Chondrocyte (in vitro differentiated cells): ENCODE data around the gene CRYBG3. TPM values are rescaled to one million over a fixed set of nuclear protein-coding genes. Genes with fewer than 3 reads are reported as not detected.

Experiments used
- DNase-seq: peaks from one replicate; pipeline ENCODE4 v3.0.0; 2021; ENCODE audit warnings: mixed read lengths, low spot score
- H3K27ac Mint-ChIP-seq: one replicate; pipeline ENCODE4 v1.8.0; 2021; ENCODE audit warnings: mild to moderate bottlenecking, moderate library complexity, mixed read lengths; ENCODE audit not compliant: unreplicated experiment
- H3K27me3 Mint-ChIP-seq: 2 replicates; pipeline ENCODE4 v1.8.0; 2021; ENCODE audit warnings: low read depth, mixed read lengths
- H3K36me3 Mint-ChIP-seq: 2 replicates; pipeline ENCODE4 v1.8.0; 2021; ENCODE audit warnings: low read depth, mixed read lengths
- H3K4me1 Mint-ChIP-seq: 2 replicates; pipeline ENCODE4 v1.8.0; 2021; ENCODE audit warnings: low read depth, mild to moderate bottlenecking, mixed read lengths
- H3K4me3 Mint-ChIP-seq: one replicate; pipeline ENCODE4 v1.8.0; 2021; ENCODE audit warnings: mild to moderate bottlenecking, moderate library complexity, mixed read lengths; ENCODE audit not compliant: unreplicated experiment
- H3K9me3 Mint-ChIP-seq: 2 replicates; pipeline ENCODE4 v1.8.0; 2021; ENCODE audit warnings: low read depth, mixed read lengths
- CTCF ChIP-seq: fragments of 200-600 bp; sonication (generic); IDR thresholded peaks from 2 replicates; pipeline ENCODE4 v1.5.0; 2021; ENCODE audit warnings: antibody characterized with exemption, mild to moderate bottlenecking, moderate library complexity
- total RNA-seq: library from RNA; stranded (reverse); gene quantifications from 3 replicates; pipeline ENCODE4 v1.2.1, GENCODE V29; 2021

The CRYBG3 gene
- total RNA-seq, 1 donor from 2014 or later = 15.5 TPM

GRCh38 chr3:97960993-97961766 is 139.4 kb downstream of the CRYBG3 start:
- Mint-ChIP-seq H3K36me3 (peaks cover 11% of the 10 kb centered on the region), H3K4me3 (no peak overlapping the region), H3K27ac (no peak overlapping the region), H3K4me1 (peaks cover 17% of the 10 kb centered on the region), H3K9me3 (no peaks in the 10 kb centered on the region), H3K27me3 (no peaks in the 10 kb centered on the region)
- no peak for DNase-seq
- TF ChIP-seq CTCF = no peak

- DNase-seq = no peak
- TF ChIP-seq CTCF = peak; percentile 26
- no peak overlapping the region for H3K4me3 Mint-ChIP-seq
Observed at GRCh38 chr3:97967966-97968365, 146.2 kb downstream of the CRYBG3 start.

GRCh38 chr3:97968376-97968775 is 146.6 kb downstream of the CRYBG3 start:
- Mint-ChIP-seq H3K9me3 (no peaks in the 10 kb centered on the region), H3K27ac (no peak overlapping the region), H3K4me1 (peaks cover 32% of the 10 kb centered on the region), H3K36me3 (peaks cover 3% of the 10 kb centered on the region), H3K4me3 (no peak overlapping the region), H3K27me3 (no peaks in the 10 kb centered on the region)
- DNase-seq = no peak
- no peak for TF ChIP-seq CTCF

More at GRCh38 chr3:97967966-97968365, 146.2 kb downstream of the CRYBG3 start:
- H3K4me1 Mint-ChIP-seq = peaks cover 32% of the 10 kb centered on the region
- H3K27ac Mint-ChIP-seq = no peak overlapping the region
- peaks cover 3% of the 10 kb centered on the region for H3K36me3 Mint-ChIP-seq
- no peaks in the 10 kb centered on the region for H3K9me3 Mint-ChIP-seq
- H3K27me3 Mint-ChIP-seq = no peaks in the 10 kb centered on the region

- peaks cover 32% of the 10 kb centered on the region for H3K4me1 Mint-ChIP-seq
- no peak overlapping the region for H3K27ac Mint-ChIP-seq
- no peaks in the 10 kb centered on the region for H3K9me3 Mint-ChIP-seq
- no peak overlapping the region for H3K4me3 Mint-ChIP-seq
- TF ChIP-seq CTCF = no peak
- no peak for DNase-seq
- H3K27me3 Mint-ChIP-seq = no peaks in the 10 kb centered on the region
- H3K36me3 Mint-ChIP-seq = peaks cover 2% of the 10 kb centered on the region
Observed at GRCh38 chr3:97969541-97969940, 147.7 kb downstream of the CRYBG3 start.

- TF ChIP-seq CTCF = no peak
- Mint-ChIP-seq H3K4me3 (no peak overlapping the region), H3K36me3 (peaks cover 2% of the 10 kb centered on the region), H3K4me1 (peaks cover 32% of the 10 kb centered on the region), H3K27me3 (no peaks in the 10 kb centered on the region), H3K9me3 (no peaks in the 10 kb centered on the region), H3K27ac (no peak overlapping the region)
- DNase-seq = no peak
Observed at GRCh38 chr3:97970156-97970555, 148.3 kb downstream of the CRYBG3 start.
